Tibial nerve (tissue), 3 donors: ENCODE measurements around the gene ATAD3A.

Source experiments
- CTCF ChIP-seq, 5 experiments: fragments of 200-600 bp in 3 of 5; fragments of 450-650 bp in 2 of 5; sonication (generic) in 3 of 5; IDR thresholded peaks; one replicate each; pipeline ENCODE4 v1.5.1; 2016 to 2019; ENCODE audit warnings: antibody characterized with exemption in 5 of 5, mild to moderate bottlenecking in 3 of 5, moderate library complexity in 2 of 5
- POLR2A ChIP-seq, 2 donors: fragments of 450-650 bp; IDR thresholded peaks; one replicate each; pipeline ENCODE4 v1.6.1; 2017; ENCODE audit warnings: antibody characterized with exemption in 2 of 2, mild to moderate bottlenecking in 2 of 2, moderate library complexity in 2 of 2

GRCh38 chr1:1487701-1488100, 24.3 kb upstream of the ATAD3A start:
- no peak for TF ChIP-seq CTCF (IDR thresholded peaks at IDR 0.05)
- TF ChIP-seq POLR2A (IDR thresholded peaks at IDR 0.05), result no peak
